GM23338 (cell line): ENCODE measurements around the gene DEPDC1. TPM values are rescaled to one million over a fixed set of nuclear protein-coding genes. Genes with fewer than 3 reads are reported as not detected.

Source experiments
- ATAC-seq: fragments of 200-7000 bp; cut with Tn5 transposase; 3 replicates; pipeline ENCODE4 v1.9.1; 2020
- DNase-seq: peaks from one replicate; pipeline ENCODE4 v3.0.0-alpha.2; 2015; ENCODE audit warnings: low spot score
- H2AFZ ChIP-seq: fragments of 200-600 bp; sonication (generic); 2 replicates; pipeline ENCODE4 v1.8.0; 2016; ENCODE audit warnings: antibody characterized with exemption, mild to moderate bottlenecking, moderate library complexity
- H3F3A ChIP-seq: fragments of 200-600 bp; sonication (generic); replicated peaks from 2 replicates; pipeline ENCODE4 v1.8.0; 2017; ENCODE audit warnings: antibody characterized with exemption, mixed run types, low read depth
- H3K27ac ChIP-seq: fragments of 200-600 bp; sonication (generic); 2 replicates; pipeline ENCODE4 v1.6.1; 2016; ENCODE audit warnings: low read depth
- H3K27me3 ChIP-seq: fragments of 200-600 bp; sonication (generic); 2 replicates; pipeline ENCODE4 v1.8.0; 2016; ENCODE audit warnings: mild to moderate bottlenecking, mixed run types, moderate library complexity; ENCODE audit not compliant: insufficient read depth
- H3K36me3 ChIP-seq: fragments of 200-600 bp; sonication (generic); 2 replicates; pipeline ENCODE4 v1.8.0; 2016; ENCODE audit warnings: mild to moderate bottlenecking; ENCODE audit not compliant: insufficient read depth
- H3K4me1 ChIP-seq: fragments of 200-600 bp; sonication (generic); 2 replicates; pipeline ENCODE4 v1.8.0; 2016; ENCODE audit warnings: mild to moderate bottlenecking, moderate library complexity; ENCODE audit not compliant: insufficient read depth
- H3K4me2 ChIP-seq: fragments of 200-600 bp; sonication (generic); 2 replicates; pipeline ENCODE4 v1.7.1; 2017; ENCODE audit warnings: mixed run types
- H3K4me3 ChIP-seq: fragments of 200-600 bp; sonication (generic); 2 replicates; pipeline ENCODE4 v1.6.1; 2016; ENCODE audit warnings: mixed run types
- H3K79me2 ChIP-seq: fragments of 200-600 bp; sonication (generic); replicated peaks from 2 replicates; pipeline ENCODE4 v1.8.0; 2017; ENCODE audit warnings: mild to moderate bottlenecking; ENCODE audit not compliant: insufficient read depth
- H3K9me2 ChIP-seq: fragments of 200-600 bp; sonication (generic); 2 replicates; pipeline ENCODE4 v1.8.0; 2017; ENCODE audit not compliant: insufficient read depth
- H4K20me1 ChIP-seq: fragments of 200-600 bp; sonication (generic); replicated peaks from 2 replicates; pipeline ENCODE4 v1.8.0; 2017; ENCODE audit warnings: mild to moderate bottlenecking; ENCODE audit not compliant: insufficient read depth
- H3K27ac Mint-ChIP-seq: 2 replicates; pipeline ENCODE4 v1.8.0; 2020; ENCODE audit warnings: inconsistent platforms, mild to moderate bottlenecking, moderate library complexity, mixed read lengths
- H3K27me3 Mint-ChIP-seq: 3 replicates; pipeline ENCODE4 v1.8.0; 2022; ENCODE audit warnings: low read depth, mild to moderate bottlenecking, moderate library complexity, mixed read lengths, inconsistent platforms; ENCODE audit not compliant: insufficient read depth, poor library complexity
- H3K36me3 Mint-ChIP-seq: 3 replicates; pipeline ENCODE4 v1.8.0; 2021; ENCODE audit warnings: low read depth, mild to moderate bottlenecking, inconsistent platforms, moderate library complexity, mixed read lengths
- H3K4me1 Mint-ChIP-seq: 3 replicates; pipeline ENCODE4 v1.8.0; 2020; ENCODE audit warnings: mild to moderate bottlenecking, inconsistent platforms, mixed read lengths
- H3K4me3 Mint-ChIP-seq: 3 replicates; pipeline ENCODE4 v1.8.0; 2021; ENCODE audit warnings: moderate library complexity, mild to moderate bottlenecking, inconsistent platforms, mixed read lengths
- H3K9me3 Mint-ChIP-seq: 3 replicates; pipeline ENCODE4 v1.8.0; 2020; ENCODE audit warnings: moderate library complexity, mild to moderate bottlenecking, inconsistent platforms, mixed read lengths
- CREB1 ChIP-seq: fragments of 250-450 bp; sonication (Bioruptor Pico); IDR thresholded peaks from 2 replicates; pipeline ENCODE4 v1.5.0; 2020; ENCODE audit warnings: low read depth, mild to moderate bottlenecking, moderate library complexity
- EZH2 ChIP-seq: fragments of 200-600 bp; sonication (generic); IDR thresholded peaks from one replicate; pipeline ENCODE4 v1.8.0; 2017; ENCODE audit warnings: antibody characterized with exemption, mild to moderate bottlenecking, low read depth; ENCODE audit not compliant: unreplicated experiment
- EZH2phosphoT487 ChIP-seq: fragments of 200-600 bp; sonication (generic); IDR thresholded peaks from one replicate; pipeline ENCODE4 v1.8.1; 2018; ENCODE audit warnings: antibody characterized with exemption; ENCODE audit not compliant: unreplicated experiment
- NANOG ChIP-seq: IDR thresholded peaks from 2 replicates; pipeline ENCODE4 v1.6.1; 2016; ENCODE audit warnings: antibody characterized with exemption, borderline replicate concordance
- POLR2AphosphoS5 ChIP-seq: IDR thresholded peaks from 2 replicates; pipeline ENCODE4 v1.6.1; 2016; ENCODE audit warnings: antibody characterized with exemption, low read depth
- REST ChIP-seq: IDR thresholded peaks from one replicate; pipeline ENCODE4 v1.6.1; 2018; ENCODE audit warnings: antibody characterized with exemption; ENCODE audit not compliant: unreplicated experiment
- ZNF462 ChIP-seq: fragments of 250-450 bp; sonication (Bioruptor Pico); IDR thresholded peaks from 2 replicates; pipeline ENCODE4 v1.5.0; 2020; ENCODE audit warnings: mild to moderate bottlenecking, moderate library complexity
- polyA plus RNA-seq: library from polyadenylated mRNA; unstranded; fragments of >200 nt; fragmentation: Nextera tagmentation; extraction: Ambion mirVana; gene quantifications from 2 replicates; pipeline ENCODE4 v1.2.1, GENCODE V29; 2016
- total RNA-seq: library from RNA; depleted of rRNA; stranded (reverse); fragments of >200 nt; shearing (Covaris generic); gene quantifications from 2 replicates; pipeline ENCODE4 v1.2.3, GENCODE V29; 2014
- TF ChIP-seq, protein P1 (sequence below): IDR thresholded peaks from 2 replicates; pipeline ENCODE4 v1.6.1; 2016; ENCODE audit warnings: antibody characterized with exemption
- TF ChIP-seq, protein P2 (sequence below), 2 experiments: fragments of 200-600 bp in 1 of 2; sonication (generic) in 1 of 2; conservative IDR thresholded peaks; 2 replicates each; pipeline versions ENCODE4 v1.5.1 to v1.6.1; 2016 to 2017; ENCODE audit warnings: antibody characterized with exemption in 2 of 2, low read depth in 2 of 2, mild to moderate bottlenecking in 2 of 2, moderate library complexity in 1 of 2

DEPDC1 gene
- total and polyA plus RNA-seq, 2 experiments from 2014 or later, result 30.0 to 42.9 TPM

DNA sequence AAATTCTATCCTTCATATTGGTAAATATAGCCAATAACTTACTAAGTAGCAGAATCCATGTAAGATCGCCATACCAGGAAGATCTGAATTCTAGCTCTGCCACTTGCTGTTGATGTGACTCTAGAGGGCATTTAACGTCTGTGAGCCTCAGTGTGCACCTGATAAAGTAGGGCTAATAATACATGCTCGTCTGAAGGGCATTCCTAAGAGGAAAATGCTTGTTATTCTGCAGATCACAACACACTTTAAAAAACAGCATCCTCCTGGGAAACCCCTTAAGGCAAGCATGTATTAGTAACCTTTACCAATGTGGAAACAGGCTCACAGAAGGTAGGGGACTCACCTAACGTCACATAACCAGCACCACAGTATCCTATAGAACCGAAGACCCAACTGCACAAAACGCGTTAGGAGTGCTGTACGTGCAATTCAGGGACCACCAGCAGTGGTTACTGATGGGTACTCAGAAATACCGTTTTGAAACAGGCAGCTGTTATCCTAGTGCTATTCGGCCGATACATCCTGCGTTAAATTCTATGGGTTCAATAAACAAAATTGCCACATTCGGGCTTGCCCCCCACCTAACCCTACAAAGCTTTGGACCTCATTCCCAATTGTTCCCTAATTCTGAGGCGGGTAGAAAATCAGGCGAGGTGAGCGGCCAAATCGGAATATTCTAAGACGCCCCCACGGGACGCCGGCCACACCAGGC is 758 bp downstream of the DEPDC1 start:
- Histone ChIP-seq H4K20me1 (no peaks in the 10 kb centered on the region), H3K4me2 (peak overlapping the region; percentile 91), H2AFZ (peak overlapping the region; percentile 96), H3K4me3 (peak overlapping the region; percentile 89), H3K79me2 (peaks cover 51% of the 10 kb centered on the region), H3F3A (no peaks in the 10 kb centered on the region), H3K4me1 (peaks cover 11% of the 10 kb centered on the region), H3K27ac (peak overlapping the region; percentile 88), H3K36me3 (peaks cover 12% of the 10 kb centered on the region), H3K9me2 (no peaks in the 10 kb centered on the region), H3K27me3 (no peaks in the 10 kb centered on the region)
- Mint-ChIP-seq H3K27ac (peak overlapping the region; percentile 84; the same call in 1 of the 2 replicates), H3K9me3 (no peaks in the 10 kb centered on the region), H3K4me3 (peak overlapping the region; percentile 96), H3K27me3 (peaks cover 4% of the 10 kb centered on the region), H3K36me3 (peaks cover 22% of the 10 kb centered on the region), H3K4me1 (peaks cover 24% of the 10 kb centered on the region)
- TF ChIP-seq REST (no peak), EZH2 (no peak), POLR2AphosphoS5 (no peak), CREB1 (CRISPR knock-in tag) (no peak), NANOG (no peak), ZNF462 (CRISPR knock-in tag) (no peak), EZH2phosphoT487 (no peak)
- TF ChIP-seq, protein P1, sequence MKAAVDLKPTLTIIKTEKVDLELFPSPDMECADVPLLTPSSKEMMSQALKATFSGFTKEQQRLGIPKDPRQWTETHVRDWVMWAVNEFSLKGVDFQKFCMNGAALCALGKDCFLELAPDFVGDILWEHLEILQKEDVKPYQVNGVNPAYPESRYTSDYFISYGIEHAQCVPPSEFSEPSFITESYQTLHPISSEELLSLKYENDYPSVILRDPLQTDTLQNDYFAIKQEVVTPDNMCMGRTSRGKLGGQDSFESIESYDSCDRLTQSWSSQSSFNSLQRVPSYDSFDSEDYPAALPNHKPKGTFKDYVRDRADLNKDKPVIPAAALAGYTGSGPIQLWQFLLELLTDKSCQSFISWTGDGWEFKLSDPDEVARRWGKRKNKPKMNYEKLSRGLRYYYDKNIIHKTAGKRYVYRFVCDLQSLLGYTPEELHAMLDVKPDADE, result no peak
- TF ChIP-seq, protein P2, sequence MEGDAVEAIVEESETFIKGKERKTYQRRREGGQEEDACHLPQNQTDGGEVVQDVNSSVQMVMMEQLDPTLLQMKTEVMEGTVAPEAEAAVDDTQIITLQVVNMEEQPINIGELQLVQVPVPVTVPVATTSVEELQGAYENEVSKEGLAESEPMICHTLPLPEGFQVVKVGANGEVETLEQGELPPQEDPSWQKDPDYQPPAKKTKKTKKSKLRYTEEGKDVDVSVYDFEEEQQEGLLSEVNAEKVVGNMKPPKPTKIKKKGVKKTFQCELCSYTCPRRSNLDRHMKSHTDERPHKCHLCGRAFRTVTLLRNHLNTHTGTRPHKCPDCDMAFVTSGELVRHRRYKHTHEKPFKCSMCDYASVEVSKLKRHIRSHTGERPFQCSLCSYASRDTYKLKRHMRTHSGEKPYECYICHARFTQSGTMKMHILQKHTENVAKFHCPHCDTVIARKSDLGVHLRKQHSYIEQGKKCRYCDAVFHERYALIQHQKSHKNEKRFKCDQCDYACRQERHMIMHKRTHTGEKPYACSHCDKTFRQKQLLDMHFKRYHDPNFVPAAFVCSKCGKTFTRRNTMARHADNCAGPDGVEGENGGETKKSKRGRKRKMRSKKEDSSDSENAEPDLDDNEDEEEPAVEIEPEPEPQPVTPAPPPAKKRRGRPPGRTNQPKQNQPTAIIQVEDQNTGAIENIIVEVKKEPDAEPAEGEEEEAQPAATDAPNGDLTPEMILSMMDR (conservative IDR thresholded peaks at IDR 0.05; ENCODE audit: low read depth in 2 of 2), result no peak
- ATAC-seq, result no peak
- no peak for DNase-seq
